ENCODE data around the gene APPL2.

DNA sequence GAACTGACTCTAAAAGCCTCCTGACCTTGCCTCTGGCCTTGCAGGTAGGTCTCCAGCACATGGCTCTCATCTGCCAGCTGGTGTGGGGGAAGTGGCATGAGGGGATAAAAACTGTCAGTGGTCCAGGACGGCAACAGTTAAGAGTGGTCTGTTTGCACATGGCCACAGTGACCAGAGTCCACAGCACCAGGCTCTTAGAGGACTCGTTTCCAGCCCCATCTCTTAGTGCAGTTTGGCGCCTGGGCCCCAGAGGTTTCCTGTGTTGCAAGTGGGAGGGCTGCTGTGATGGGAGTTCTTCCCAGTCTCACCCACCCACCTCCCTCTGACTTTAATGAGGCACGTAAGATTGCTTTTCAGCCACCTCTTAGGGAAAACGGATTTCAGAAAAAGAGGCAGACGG, 37.0 kb downstream of the APPL2 start:
- TF ChIP-seq EZH2 (IDR thresholded peaks at IDR 0.05): no peak
- no peak for TF ChIP-seq POLR2AphosphoS5 (IDR thresholded peaks at IDR 0.05; ENCODE audit: borderline replicate concordance, low read depth, low read length)

Measured in SK-N-MC (cell line).